ENCODE results near the gene SHISA7.
A peak's percentile ranks its signal among the peaks of the same experiment; 100 is the strongest.
"Not testable (repeated sequence)": the region's sequence is repeated elsewhere in the genome, so short reads cannot be mapped to it uniquely, and the experiment has no call there.

Gene SHISA7

DNA sequence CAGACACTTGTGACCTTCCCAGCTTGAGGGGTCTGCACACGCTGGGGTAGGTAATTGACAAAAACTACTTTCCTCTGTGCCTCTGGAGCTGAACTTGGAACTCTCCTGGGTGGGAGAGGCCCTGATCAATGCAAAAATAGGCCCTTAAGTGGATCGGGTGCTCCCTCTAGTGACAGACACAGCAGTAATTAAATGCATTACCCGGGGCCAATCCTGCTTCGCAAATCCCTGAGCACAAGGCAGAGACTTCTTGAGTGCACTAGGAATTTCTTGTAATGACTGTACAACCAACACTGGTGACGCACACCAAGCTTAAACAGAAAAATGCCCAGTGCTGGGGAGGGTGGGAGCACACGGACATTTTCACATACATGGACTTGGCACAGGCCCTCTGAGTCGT is 24.9 kb downstream of the SHISA7 start:
- DNase-seq (ENCODE audit: low read depth): peak; percentile 25

DNA sequence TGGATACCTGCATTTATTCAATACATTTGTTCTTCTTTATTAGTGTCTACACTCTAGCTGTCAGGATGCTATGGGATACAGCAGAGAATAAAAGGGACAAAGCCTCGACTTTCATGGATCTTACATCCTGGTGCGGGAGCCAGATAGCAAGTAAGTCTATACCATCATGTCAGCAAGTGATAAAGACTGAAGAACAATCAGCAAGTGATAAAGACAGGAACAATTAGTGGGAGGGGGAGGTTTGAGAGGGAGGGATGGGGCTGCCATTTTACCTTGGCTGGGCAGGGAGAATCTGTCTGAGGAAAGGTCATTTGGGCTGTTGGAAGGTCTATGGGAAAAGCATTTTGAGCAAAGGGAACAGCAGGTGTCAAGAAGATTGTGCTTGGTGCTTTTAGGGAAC is 32.9 kb downstream of the SHISA7 start:
- no peak for DNase-seq (ENCODE audit: low read depth)

DNA sequence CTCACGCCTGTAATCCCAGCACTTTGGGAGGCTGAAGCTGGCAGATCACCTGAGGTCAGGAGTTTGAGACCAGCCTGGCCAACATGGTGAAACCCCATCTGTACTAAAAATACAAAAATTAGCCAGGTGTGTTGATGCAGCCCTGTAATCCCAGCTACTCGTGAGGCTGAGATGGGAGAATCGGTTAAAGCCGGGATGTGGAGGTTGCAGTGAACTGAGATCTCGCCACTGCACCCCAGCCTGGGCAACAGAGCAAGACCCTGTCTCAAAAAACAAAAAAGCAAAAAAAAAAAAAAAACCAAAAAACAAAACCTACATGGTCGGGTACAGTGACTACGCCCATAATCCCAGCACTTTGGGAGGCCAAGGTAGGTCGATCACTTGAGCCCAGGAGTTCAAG is 33.9 kb downstream of the SHISA7 start:
- DNase-seq (ENCODE audit: low read depth): not testable (repeated sequence)

DNA sequence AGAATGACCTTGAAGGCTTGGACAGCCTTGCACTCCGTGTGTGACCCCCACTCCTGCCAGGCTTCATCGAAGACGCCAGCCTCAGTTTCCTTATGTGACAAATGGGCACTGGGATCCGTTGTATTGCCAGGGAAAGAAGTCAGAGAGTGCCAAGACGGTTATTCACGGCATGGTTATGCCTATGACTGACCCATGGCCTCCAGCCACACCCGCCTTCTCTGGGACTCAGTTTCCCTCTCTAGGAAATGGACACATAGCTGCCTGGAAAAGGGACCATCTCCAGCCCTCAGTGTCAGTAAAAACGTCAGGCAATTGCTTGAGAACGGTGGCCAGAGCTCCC is 34.6 kb downstream of the SHISA7 start:
- DNase-seq (ENCODE audit: low read depth): no peak

- peak; percentile 88 for DNase-seq (ENCODE audit: low read depth)
Observed at GRCh38 chr19:55407800-55408532, 35.1 kb downstream of the SHISA7 start.

- not testable (repeated sequence) for DNase-seq (ENCODE audit: low read depth)
Observed at GRCh38 chr19:55407550-55407799, 35.6 kb downstream of the SHISA7 start, which contains the start of gene UBE2S. UBE2S (minus strand) TSS chr19:55407788; CDS start chr19:55407589, 199 bp downstream.

- DNase-seq (ENCODE audit: low read depth): no peak
Observed at GRCh38 chr19:55406826-55407549, 36.1 kb downstream of the SHISA7 start.

DNA sequence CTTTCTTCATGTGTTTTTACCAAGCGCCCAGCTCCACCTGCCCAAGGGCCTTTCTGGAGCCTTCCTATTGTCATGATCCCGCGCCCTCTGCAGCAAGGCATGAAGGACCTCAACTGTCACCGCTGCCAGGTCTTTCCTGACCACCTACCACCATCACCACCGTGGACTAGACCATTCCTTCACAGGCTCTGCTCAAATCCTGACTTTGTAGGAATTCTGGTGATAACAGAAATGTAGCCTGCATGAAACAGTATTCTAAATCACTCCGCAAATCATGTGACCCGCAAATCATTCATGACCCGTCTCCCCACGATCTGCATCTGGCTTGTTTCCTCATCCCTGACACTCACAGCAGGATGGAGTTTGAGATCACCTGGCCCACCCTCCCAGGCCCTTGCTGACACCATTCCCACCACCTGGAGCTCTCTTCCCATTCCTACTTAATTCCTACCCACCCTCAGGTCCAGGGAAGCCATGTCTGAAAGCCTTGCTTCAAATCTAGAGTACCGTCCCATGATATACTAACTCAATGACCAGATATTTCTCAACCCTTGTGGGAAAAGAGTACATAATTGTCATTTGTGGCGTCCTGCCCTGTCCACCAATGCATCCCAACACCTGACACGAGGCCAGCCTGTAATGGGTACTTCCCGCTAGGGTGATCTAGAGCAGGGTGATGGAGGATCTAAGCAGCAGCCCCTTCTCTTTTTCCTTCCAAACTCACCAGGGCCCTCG is 36.8 kb downstream of the SHISA7 start:
- DNase-seq (ENCODE audit: low read depth): no peak

- DNase-seq (ENCODE audit: low read depth): no peak
Observed at GRCh38 chr19:55405638-55406037, 37.5 kb downstream of the SHISA7 start.

DNA sequence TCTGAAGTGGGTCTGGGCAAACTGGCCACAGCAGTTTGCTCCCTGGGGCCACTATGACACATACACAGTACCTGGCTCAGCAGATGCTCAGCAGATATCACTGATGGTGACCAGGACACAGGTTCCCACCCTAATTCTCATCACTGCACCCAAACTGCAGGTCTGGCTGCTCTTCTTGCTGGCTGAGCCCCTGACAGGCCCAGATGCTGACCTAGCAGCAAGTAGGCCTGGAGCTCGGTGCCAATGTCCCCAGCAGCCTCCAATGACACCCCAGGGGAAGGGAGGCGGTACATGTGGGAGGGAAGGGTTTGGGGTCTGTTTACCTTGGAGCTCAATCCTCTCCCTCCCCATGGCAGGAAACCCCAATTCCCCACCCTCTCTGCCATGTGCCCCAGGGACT is 40.6 kb downstream of the SHISA7 start:
- DNase-seq (ENCODE audit: low read depth): no peak

DNA sequence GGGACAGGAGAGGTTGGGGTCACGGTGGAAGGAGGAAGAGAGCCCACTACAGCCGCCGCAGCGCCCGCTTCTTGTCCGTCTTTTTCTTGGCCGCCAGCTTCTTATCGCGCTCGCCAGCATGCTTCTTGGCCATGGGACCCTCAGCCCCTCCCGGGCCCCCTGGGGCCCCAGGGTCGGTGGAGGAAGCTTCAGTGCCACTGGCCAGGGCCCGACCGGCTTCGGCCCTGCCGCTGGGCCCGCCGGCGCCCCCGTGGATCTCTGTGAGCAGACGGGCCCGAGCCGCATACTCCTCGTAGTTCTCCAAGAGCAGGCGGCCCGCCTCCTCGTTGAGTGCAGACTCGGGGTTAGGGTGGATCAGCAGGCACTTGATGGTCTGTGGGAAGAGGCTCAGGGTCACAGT is 41.7 kb downstream of the SHISA7 start:
- not testable (repeated sequence) for DNase-seq (ENCODE audit: low read depth)

GRCh38 chr19:55400281-55401087 is 42.6 kb downstream of the SHISA7 start:
- DNase-seq (ENCODE audit: low read depth): no peak

DNA sequence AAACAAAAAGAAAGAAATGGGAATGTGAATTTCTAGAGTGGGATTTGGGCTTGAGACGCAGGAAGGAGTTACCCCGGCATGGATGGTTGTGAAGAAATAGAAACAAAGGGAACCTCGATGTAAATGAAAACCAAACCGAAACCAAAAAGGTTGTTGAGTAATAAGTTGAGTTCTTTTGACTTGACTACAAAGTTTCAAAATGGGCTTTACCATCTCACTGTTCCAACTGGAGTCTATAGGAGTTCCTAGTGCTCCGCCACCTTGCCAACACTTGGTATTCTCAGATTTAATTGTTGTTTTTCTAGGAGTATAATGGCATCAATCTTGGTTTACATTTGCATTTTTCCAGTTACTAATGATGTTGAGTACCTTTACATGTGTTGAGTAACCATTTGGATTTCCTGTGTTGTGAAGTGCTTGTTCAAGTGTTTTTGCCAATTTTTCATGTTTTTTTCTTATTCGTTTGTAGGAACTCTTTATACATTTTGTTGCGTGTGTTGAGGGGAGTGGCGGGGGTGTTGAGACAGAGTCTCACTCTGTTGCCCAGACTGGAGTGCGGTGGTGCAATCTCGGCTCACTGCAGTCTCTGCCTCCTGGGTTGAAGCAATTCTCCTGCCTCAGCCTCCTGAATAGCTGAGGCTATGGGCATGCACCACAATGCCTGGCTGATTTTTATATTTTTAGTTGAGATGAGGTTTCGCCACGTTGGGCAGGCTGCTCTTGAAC is 44.7 kb downstream of the SHISA7 start:
- no peak for DNase-seq (ENCODE audit: low read depth)

GRCh38 chr19:55392820-55393761 is 50.0 kb downstream of the SHISA7 start:
- DNase-seq (ENCODE audit: low read depth): no peak

GRCh38 chr19:55391702-55392615 is 51.1 kb downstream of the SHISA7 start:
- no peak for DNase-seq (ENCODE audit: low read depth)

- DNase-seq (ENCODE audit: low read depth): no peak
Observed at GRCh38 chr19:55391191-55391670, 51.9 kb downstream of the SHISA7 start.

DNA sequence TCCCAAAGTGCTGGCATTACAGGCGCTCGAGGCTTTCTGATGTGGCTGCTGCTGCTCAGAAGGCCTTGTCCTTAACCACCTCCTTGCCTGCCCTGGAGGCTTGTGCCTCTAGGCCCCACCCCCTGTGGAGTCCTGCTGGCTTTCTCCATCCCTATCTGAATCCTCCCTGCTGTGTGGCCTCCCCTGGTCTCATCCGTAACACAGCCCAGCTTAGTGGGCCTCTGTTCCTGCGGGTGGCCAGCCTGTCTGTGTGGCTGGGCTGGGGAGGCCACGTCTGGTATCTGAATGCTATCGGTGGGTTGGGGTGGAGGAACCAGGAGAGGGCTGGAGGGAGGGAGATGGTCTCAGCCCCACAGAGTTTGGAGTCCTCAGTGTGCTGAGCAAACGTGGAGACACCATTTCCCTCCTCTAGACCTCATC is 52.6 kb downstream of the SHISA7 start:
- DNase-seq (ENCODE audit: low read depth): no peak

DNA sequence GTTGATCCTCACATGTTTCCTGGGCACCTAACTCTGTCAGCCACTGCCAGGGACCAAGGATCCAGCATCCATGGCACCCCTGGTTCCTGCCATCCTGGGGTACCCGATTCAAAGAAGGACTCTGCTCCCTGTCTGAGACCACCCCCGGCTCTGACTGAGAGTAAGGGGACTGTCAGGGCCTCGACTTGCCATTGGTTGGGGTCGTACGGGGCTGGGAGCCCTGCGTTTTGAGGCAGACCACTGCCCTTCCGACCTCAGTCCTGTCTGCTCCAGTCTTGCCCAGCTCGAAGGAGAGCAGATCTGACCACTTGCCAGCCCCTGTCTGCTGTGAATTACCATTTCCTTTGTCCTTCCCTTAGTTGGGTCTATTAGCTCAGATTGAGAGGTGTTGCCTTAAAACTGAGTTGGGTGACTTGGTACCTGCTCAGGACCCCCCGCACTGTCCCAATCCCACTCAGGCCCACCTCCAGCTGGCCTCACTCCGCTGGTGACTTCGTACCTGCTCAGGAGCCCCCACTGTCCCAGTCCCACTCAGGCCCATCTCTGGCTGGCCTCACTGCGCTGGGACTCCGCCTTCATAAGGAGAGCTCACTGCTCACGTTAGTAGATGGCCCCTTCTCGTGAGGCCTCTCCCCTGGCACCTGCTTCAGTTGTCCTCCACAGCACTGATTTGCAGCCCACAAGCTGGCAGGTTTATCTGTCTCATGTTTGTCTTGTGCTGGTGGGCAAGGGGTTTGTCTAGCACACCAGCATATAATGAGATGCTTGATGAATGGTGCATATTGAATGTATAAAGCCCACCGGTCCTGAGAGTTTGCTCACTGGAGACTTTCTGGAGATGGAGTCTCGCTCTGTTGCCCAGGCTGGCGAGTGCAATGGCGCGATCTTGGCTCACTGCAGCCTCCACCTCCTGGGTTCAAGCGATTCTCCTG is 53.4 kb downstream of the SHISA7 start:
- DNase-seq (ENCODE audit: low read depth): no peak
